ENCODE measurements around the gene CALM3.

- TF ChIP-seq CTCF (conservative IDR thresholded peaks at IDR 0.05; ENCODE audit: low read depth in 2 of 2) = no peak
- no peak for TF ChIP-seq POLR2AphosphoS5 (IDR thresholded peaks at IDR 0.05; ENCODE audit: low read depth)
- no peak for TF ChIP-seq CREB1 (CRISPR knock-in tag; IDR thresholded peaks at IDR 0.05; ENCODE audit: low read depth)
- TF ChIP-seq EZH2phosphoT487 (IDR thresholded peaks at IDR 0.05; ENCODE audit: unreplicated experiment) = no peak
- TF ChIP-seq EZH2 (IDR thresholded peaks at IDR 0.05; ENCODE audit: low read depth, unreplicated experiment) = no peak
- no peak for TF ChIP-seq REST (IDR thresholded peaks at IDR 0.05; ENCODE audit: unreplicated experiment)
- TF ChIP-seq STAT1 (IDR thresholded peaks at IDR 0.05; ENCODE audit: unreplicated experiment) = no peak
- TF ChIP-seq, protein P1, sequence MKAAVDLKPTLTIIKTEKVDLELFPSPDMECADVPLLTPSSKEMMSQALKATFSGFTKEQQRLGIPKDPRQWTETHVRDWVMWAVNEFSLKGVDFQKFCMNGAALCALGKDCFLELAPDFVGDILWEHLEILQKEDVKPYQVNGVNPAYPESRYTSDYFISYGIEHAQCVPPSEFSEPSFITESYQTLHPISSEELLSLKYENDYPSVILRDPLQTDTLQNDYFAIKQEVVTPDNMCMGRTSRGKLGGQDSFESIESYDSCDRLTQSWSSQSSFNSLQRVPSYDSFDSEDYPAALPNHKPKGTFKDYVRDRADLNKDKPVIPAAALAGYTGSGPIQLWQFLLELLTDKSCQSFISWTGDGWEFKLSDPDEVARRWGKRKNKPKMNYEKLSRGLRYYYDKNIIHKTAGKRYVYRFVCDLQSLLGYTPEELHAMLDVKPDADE (IDR thresholded peaks at IDR 0.05) = no peak
- TF ChIP-seq JUNB (IDR thresholded peaks at IDR 0.05; ENCODE audit: unreplicated experiment) = no peak
- TF ChIP-seq ZNF114 (CRISPR knock-in tag; IDR thresholded peaks at IDR 0.05) = no peak
Measured at GRCh38 chr19:46607448-46607841, 6.3 kb downstream of the CALM3 start.

Data from GM23338 (cell line).